ENCODE results near the gene HDAC9.

HDAC9 gene

DNA sequence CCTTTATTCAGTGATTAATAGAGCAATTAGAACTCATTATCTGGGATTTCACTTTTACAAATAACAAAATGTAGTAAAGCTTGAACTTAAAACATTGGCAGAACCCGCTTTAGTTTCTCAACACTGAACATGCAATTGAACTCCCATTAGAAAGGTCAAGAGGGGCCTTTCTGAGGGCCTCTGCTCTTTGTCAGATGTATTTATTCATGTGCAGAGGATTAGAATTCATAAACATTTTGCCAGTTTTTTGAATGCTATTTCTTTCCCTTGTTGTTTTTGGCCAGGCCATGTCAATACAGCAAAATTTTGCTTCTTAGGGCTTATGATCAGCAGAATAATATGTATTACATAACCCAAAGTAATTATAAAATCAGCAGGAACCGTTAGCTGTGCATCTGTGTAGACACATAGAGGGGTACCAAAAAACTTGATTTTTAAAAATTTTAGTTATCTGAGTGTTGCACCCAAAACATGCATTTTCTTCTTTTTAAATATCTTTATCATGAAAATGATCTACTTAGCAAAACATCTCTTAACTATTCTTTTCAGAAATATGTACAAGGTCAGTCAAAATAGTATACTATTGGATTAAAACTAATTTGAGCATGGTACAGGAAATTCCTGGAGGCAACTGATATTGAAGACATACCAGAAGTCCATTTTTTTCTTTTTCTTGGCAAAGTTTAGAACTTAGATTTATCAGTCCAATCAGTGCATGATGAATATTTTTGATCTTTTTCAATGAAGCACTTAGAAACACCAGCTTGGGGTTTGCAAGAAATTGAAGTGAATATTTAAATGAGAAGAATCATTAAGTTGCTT is 444.4 kb downstream of the HDAC9 start:
- H3K27me3 ChIP-seq (ENCODE audit: control insufficient read depth, low read length): no peaks in the 10 kb centered on the region

DNA sequence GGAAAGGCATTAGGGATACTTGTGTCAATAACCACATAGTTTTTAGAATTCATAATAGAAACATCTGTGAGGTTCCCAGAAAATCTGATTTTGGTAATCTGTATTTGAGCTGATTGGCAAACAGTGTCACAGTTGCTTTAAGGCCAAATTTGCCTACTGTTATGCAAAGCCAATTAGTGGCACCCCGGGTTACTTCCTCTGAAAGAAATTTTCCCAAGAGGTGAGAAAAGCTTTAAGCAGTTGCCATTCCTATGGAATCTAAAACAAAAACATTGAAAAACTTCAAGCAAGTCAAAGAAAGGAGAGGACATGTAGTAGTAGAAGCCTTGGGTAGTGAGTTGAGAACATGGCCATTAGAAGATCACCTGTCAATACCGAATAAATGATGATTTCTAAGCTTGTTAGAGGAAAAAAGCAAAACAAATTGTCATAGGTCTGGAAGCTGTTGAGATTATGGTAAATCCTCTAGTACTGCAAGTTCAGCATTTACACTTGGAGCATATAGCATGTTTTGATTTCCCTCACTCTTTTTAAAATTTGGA is 445.1 kb downstream of the HDAC9 start:
- no peaks in the 10 kb centered on the region for H3F3A ChIP-seq (ENCODE audit: control insufficient read depth, insufficient read depth)
- H3K27ac ChIP-seq (ENCODE audit: low read depth, low read length): no peak overlapping the region
- no peak for TF ChIP-seq EZH2phosphoT487 (IDR thresholded peaks at IDR 0.05; ENCODE audit: borderline replicate concordance, low read length)
- TF ChIP-seq, protein P1, sequence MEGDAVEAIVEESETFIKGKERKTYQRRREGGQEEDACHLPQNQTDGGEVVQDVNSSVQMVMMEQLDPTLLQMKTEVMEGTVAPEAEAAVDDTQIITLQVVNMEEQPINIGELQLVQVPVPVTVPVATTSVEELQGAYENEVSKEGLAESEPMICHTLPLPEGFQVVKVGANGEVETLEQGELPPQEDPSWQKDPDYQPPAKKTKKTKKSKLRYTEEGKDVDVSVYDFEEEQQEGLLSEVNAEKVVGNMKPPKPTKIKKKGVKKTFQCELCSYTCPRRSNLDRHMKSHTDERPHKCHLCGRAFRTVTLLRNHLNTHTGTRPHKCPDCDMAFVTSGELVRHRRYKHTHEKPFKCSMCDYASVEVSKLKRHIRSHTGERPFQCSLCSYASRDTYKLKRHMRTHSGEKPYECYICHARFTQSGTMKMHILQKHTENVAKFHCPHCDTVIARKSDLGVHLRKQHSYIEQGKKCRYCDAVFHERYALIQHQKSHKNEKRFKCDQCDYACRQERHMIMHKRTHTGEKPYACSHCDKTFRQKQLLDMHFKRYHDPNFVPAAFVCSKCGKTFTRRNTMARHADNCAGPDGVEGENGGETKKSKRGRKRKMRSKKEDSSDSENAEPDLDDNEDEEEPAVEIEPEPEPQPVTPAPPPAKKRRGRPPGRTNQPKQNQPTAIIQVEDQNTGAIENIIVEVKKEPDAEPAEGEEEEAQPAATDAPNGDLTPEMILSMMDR (IDR thresholded peaks at IDR 0.05; ENCODE audit: low read depth, low read length, poor library complexity, severe bottlenecking): no peak
- no peaks in the 10 kb centered on the region for H3K9me3 ChIP-seq (ENCODE audit: control insufficient read depth, insufficient read depth, low read length)
- H3K27me3 ChIP-seq (ENCODE audit: control insufficient read depth, low read length): no peaks in the 10 kb centered on the region
- no peak overlapping the region for H3K4me2 ChIP-seq (ENCODE audit: low read length)
- no peaks in the 10 kb centered on the region for H3K4me1 ChIP-seq (ENCODE audit: control insufficient read depth, low read length)
- H3K79me2 ChIP-seq (ENCODE audit: control insufficient read depth, low read length): no peaks in the 10 kb centered on the region
- no peaks in the 10 kb centered on the region for H3K36me3 ChIP-seq (ENCODE audit: control insufficient read depth, low read length)
- no peaks in the 10 kb centered on the region for H3K9me2 ChIP-seq (replicated peaks; ENCODE audit: control insufficient read depth, low read length)
- no peaks in the 10 kb centered on the region for H4K20me1 ChIP-seq (ENCODE audit: control insufficient read depth, insufficient read depth, low read depth, low read length)
- H3K4me3 ChIP-seq (ENCODE audit: low read length): no peak overlapping the region

More for the DNA sequence above, 444.4 kb downstream of the HDAC9 start:
- Histone ChIP-seq H3K36me3 (ENCODE audit: control insufficient read depth, low read length) (no peaks in the 10 kb centered on the region), H3K9me3 (ENCODE audit: control insufficient read depth, insufficient read depth, low read length) (no peaks in the 10 kb centered on the region), H4K20me1 (ENCODE audit: control insufficient read depth, insufficient read depth, low read depth, low read length) (no peaks in the 10 kb centered on the region), H3K79me2 (ENCODE audit: control insufficient read depth, low read length) (no peaks in the 10 kb centered on the region), H3F3A (ENCODE audit: control insufficient read depth, insufficient read depth) (no peaks in the 10 kb centered on the region), H3K4me3 (ENCODE audit: low read length) (no peak overlapping the region), H3K27ac (ENCODE audit: low read depth, low read length) (no peak overlapping the region), H3K4me2 (ENCODE audit: low read length) (no peak overlapping the region), H3K4me1 (ENCODE audit: control insufficient read depth, low read length) (no peaks in the 10 kb centered on the region), H3K9me2 (replicated peaks; ENCODE audit: control insufficient read depth, low read length) (no peaks in the 10 kb centered on the region)
- TF ChIP-seq, protein P1 (IDR thresholded peaks at IDR 0.05; ENCODE audit: low read depth, low read length, poor library complexity, severe bottlenecking): no peak
- no peak for TF ChIP-seq EZH2phosphoT487 (IDR thresholded peaks at IDR 0.05; ENCODE audit: borderline replicate concordance, low read length)

DNA sequence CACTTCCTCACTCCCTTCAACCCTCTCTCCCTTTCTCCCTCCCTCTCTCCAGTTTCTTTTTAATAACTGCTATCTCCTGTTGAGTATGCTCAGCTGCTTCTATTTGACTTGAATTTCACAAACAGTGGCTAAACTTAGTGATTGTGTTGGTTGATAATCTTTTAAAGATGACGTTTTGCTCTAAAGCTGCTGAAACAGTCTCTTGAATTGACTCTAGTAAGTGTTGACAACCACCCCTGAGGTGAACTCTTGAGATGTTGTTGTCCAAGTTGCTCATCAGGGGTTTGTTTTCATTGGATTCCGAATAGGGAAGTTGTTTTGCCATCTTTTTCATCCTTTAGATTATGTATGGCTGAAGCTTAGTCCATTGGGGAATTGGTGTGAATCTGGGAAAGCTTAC is 445.7 kb downstream of the HDAC9 start:
- H3K4me2 ChIP-seq (ENCODE audit: low read length): no peak overlapping the region
- H3K27ac ChIP-seq (ENCODE audit: low read depth, low read length): no peak overlapping the region
- H3K4me1 ChIP-seq (ENCODE audit: control insufficient read depth, low read length): no peaks in the 10 kb centered on the region

More for the DNA sequence above, 445.7 kb downstream of the HDAC9 start:
- no peaks in the 10 kb centered on the region for H4K20me1 ChIP-seq (ENCODE audit: control insufficient read depth, insufficient read depth, low read depth, low read length)
- TF ChIP-seq, protein P1 (IDR thresholded peaks at IDR 0.05; ENCODE audit: low read depth, low read length, poor library complexity, severe bottlenecking): no peak
- no peak for TF ChIP-seq EZH2phosphoT487 (IDR thresholded peaks at IDR 0.05; ENCODE audit: borderline replicate concordance, low read length)
- no peaks in the 10 kb centered on the region for H3K9me2 ChIP-seq (replicated peaks; ENCODE audit: control insufficient read depth, low read length)
- H3K36me3 ChIP-seq (ENCODE audit: control insufficient read depth, low read length): no peaks in the 10 kb centered on the region
- no peaks in the 10 kb centered on the region for H3K9me3 ChIP-seq (ENCODE audit: control insufficient read depth, insufficient read depth, low read length)
- no peaks in the 10 kb centered on the region for H3F3A ChIP-seq (ENCODE audit: control insufficient read depth, insufficient read depth)
- H3K4me3 ChIP-seq (ENCODE audit: low read length): no peak overlapping the region
- no peaks in the 10 kb centered on the region for H3K79me2 ChIP-seq (ENCODE audit: control insufficient read depth, low read length)
- no peaks in the 10 kb centered on the region for H3K27me3 ChIP-seq (ENCODE audit: control insufficient read depth, low read length)

All from DOHH2 (cell line).